Keratinocyte (primary cell): ENCODE data around the gene CDC23. TPM values are rescaled to one million over a fixed set of nuclear protein-coding genes. Genes with fewer than 3 reads are reported as not detected.

Experiments
- DNase-seq: peaks from one replicate; pipeline ENCODE4 v3.0.0-alpha.2; 2011; ENCODE audit warnings: low read depth, missing footprints, low spot score
- FAIRE-seq: peaks from 2 replicates; lab custom pipeline; 2011; peaks lifted over from hg19 to GRCh38; lab: Jason Lieb, UNC
- H2AFZ ChIP-seq: 2 replicates; pipeline ENCODE4 v1.6.0; 2012; ENCODE audit warnings: low read length, control low read depth, inconsistent platforms; ENCODE audit not compliant: control insufficient read depth
- H3K27ac ChIP-seq: 2 replicates; pipeline ENCODE4 v1.5.1; 2011; ENCODE audit warnings: low read length; ENCODE audit not compliant: control insufficient read depth, insufficient read depth
- H3K27me3 ChIP-seq: 3 replicates; pipeline ENCODE4 v1.6.0; 2011; ENCODE audit warnings: low read length; ENCODE audit not compliant: control insufficient read depth, insufficient read depth; ENCODE audit errors: extremely low read depth
- H3K36me3 ChIP-seq, 2 experiments: 2 replicates in 1 of 2; 3 replicates in 1 of 2; pipeline ENCODE4 v1.5.1; 2011; ENCODE audit warnings: low read length in 2 of 2, mild to moderate bottlenecking in 1 of 2; ENCODE audit not compliant: control insufficient read depth in 2 of 2, insufficient read depth in 2 of 2; ENCODE audit errors: extremely low read depth in 1 of 2
- H3K4me1 ChIP-seq: 3 replicates; pipeline ENCODE4 v1.5.1; 2011; ENCODE audit warnings: low read length; ENCODE audit not compliant: control insufficient read depth, insufficient read depth; ENCODE audit errors: extremely low read depth
- H3K4me2 ChIP-seq: 3 replicates; pipeline ENCODE4 v1.6.0; 2011; ENCODE audit warnings: low read depth, low read length; ENCODE audit not compliant: control insufficient read depth, insufficient read depth; ENCODE audit errors: extremely low read depth
- H3K4me3 ChIP-seq, 3 experiments: fragments of 200-600 bp in 1 of 3; sonication (generic) in 1 of 3; 2 replicates in 2 of 3; 3 replicates in 1 of 3; pipeline ENCODE4 v1.5.1; 2011 to 2016; ENCODE audit warnings: low read length in 3 of 3, mild to moderate bottlenecking in 3 of 3, control low read depth in 2 of 3, inconsistent platforms in 1 of 3, low read depth in 1 of 3, mixed read lengths in 1 of 3, mixed run types in 1 of 3, moderate library complexity in 1 of 3; ENCODE audit not compliant: control insufficient read depth in 2 of 3, insufficient read depth in 2 of 3; ENCODE audit errors: extremely low read depth in 1 of 3
- H3K79me2 ChIP-seq: 2 replicates; pipeline ENCODE4 v1.6.0; 2012; ENCODE audit warnings: low read length; ENCODE audit not compliant: control insufficient read depth, insufficient read depth
- H3K9ac ChIP-seq: 3 replicates; pipeline ENCODE4 v1.6.0; 2011; ENCODE audit warnings: low read length; ENCODE audit not compliant: control insufficient read depth, insufficient read depth; ENCODE audit errors: extremely low read depth
- H3K9me1 ChIP-seq: 3 replicates; pipeline ENCODE4 v1.6.0; 2011; ENCODE audit warnings: low read length; ENCODE audit not compliant: control insufficient read depth, insufficient read depth; ENCODE audit errors: extremely low read depth
- H3K9me3 ChIP-seq: 2 replicates; pipeline ENCODE4 v1.5.1; 2012; ENCODE audit warnings: low read depth, low read length; ENCODE audit not compliant: control insufficient read depth
- H4K20me1 ChIP-seq: 3 replicates; pipeline ENCODE4 v1.6.0; 2011; ENCODE audit warnings: low read length; ENCODE audit not compliant: control insufficient read depth, insufficient read depth; ENCODE audit errors: extremely low read depth
- EZH2 ChIP-seq: IDR thresholded peaks from one replicate; pipeline ENCODE4 v1.6.1; 2012; ENCODE audit warnings: inconsistent platforms, mild to moderate bottlenecking, low read length, moderate library complexity
- dilution Hi-C: fragments of 300-500 bp; cut with MboI; formaldehyde crosslinking; loops from one replicate; pipeline ENCODE4 v1.7.0; 2020; ENCODE audit warnings: low sequenced_read_pairs; ENCODE audit not compliant: extremely low pct_ligation_motif_present
- polyA plus RNA-seq, 5 experiments: library from polyadenylated mRNA; depleted of rRNA in 3 of 5; stranded (reverse) in 3 of 5; stranded (forward) in 1 of 5; unstranded in 1 of 5; fragments of >200 nt; gene quantifications; 1 replicate in 1 of 5; 2 replicates in 3 of 5; 3 replicates in 1 of 5; pipeline versions ENCODE4 v1.2.1 to v1.2.3, GENCODE V29; 2011 to 2012; ENCODE audit warnings: missing spikeins in 2 of 5, low read depth in 1 of 5, low replicate concordance in 1 of 5
- TF ChIP-seq, protein P1 (sequence below), 3 experiments: IDR thresholded peaks in 1 of 3; conservative IDR thresholded peaks in 1 of 3; optimal IDR thresholded peaks in 1 of 3; 2 replicates in 2 of 3; 3 replicates in 1 of 3; pipeline versions ENCODE3 to v1.5.1; 2011; ENCODE audit warnings: low read length in 3 of 3, mild to moderate bottlenecking in 3 of 3, moderate library complexity in 2 of 3, control low read depth in 1 of 3, inconsistent platforms in 1 of 3; ENCODE audit not compliant: insufficient read depth in 2 of 3; ENCODE audit errors: extremely low read depth in 1 of 3

The CDC23 gene
- polyA plus RNA-seq, 1 donor (not counting 4 experiments of a cell fraction or from before 2014, with no cell fraction given): 40.2 TPM

DNA sequence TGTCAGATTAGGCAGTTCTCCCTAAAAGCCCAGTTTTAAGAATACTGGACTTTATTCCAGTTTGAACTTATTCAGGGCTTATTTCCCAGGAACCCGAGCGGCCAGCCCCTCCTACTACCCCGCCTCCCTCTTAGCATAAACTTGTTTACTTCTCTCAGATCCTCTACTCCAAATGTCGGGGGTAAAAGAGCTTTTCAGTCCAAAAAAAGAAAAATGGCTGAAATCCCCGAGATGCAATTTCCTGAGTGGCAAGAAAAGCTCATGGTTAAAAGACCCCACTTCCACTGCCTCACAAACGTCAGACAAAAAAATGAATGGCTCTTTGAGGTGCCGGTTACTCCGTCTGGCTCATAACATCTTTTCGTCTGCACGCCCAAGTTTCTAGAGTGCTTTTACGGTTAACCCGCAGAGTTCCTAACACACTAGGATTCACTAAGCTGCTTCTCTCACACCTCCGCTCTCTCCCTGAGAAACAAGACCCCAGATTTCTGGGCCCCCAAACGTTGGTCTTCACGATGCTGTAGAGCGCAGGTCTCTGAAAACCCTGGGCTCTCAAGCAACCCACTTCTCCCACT lies 35.1 kb downstream of the CDC23 start:
- dilution Hi-C loops: no loop called here
- H3K4me2 ChIP-seq: peak overlapping the region; percentile 99
- H4K20me1 ChIP-seq: no peaks in the 10 kb centered on the region
- H3K4me1 ChIP-seq: peaks cover 17% of the 10 kb centered on the region
- H3K36me3 ChIP-seq: peaks cover 0 to 15% of the 10 kb centered on the region in 2 experiments
- FAIRE-seq (no peak), DNase-seq (no peak)
- peak overlapping the region; percentile 98 for H2AFZ ChIP-seq
- no peak for TF ChIP-seq EZH2
- TF ChIP-seq, protein P1, sequence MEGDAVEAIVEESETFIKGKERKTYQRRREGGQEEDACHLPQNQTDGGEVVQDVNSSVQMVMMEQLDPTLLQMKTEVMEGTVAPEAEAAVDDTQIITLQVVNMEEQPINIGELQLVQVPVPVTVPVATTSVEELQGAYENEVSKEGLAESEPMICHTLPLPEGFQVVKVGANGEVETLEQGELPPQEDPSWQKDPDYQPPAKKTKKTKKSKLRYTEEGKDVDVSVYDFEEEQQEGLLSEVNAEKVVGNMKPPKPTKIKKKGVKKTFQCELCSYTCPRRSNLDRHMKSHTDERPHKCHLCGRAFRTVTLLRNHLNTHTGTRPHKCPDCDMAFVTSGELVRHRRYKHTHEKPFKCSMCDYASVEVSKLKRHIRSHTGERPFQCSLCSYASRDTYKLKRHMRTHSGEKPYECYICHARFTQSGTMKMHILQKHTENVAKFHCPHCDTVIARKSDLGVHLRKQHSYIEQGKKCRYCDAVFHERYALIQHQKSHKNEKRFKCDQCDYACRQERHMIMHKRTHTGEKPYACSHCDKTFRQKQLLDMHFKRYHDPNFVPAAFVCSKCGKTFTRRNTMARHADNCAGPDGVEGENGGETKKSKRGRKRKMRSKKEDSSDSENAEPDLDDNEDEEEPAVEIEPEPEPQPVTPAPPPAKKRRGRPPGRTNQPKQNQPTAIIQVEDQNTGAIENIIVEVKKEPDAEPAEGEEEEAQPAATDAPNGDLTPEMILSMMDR (optimal IDR thresholded peaks at IDR 0.05 in 1 of 3, IDR thresholded peaks at IDR 0.05 in 1 of 3, conservative IDR thresholded peaks at IDR 0.05 in 1 of 3; ENCODE audit: extremely low read depth in 1 of 3, insufficient read depth in 2 of 3, low read length in 3 of 3): no peak
- H3K4me3 ChIP-seq: peak overlapping the region; percentile 67 to 98 (median 92)
- no peaks in the 10 kb centered on the region for H3K9me3 ChIP-seq
- H3K27ac ChIP-seq: peak overlapping the region; percentile 95
- H3K79me2 ChIP-seq: peaks cover 32% of the 10 kb centered on the region
- no peaks in the 10 kb centered on the region for H3K9me1 ChIP-seq
- H3K9ac ChIP-seq: peak overlapping the region; percentile 96
- no peaks in the 10 kb centered on the region for H3K27me3 ChIP-seq

DNA sequence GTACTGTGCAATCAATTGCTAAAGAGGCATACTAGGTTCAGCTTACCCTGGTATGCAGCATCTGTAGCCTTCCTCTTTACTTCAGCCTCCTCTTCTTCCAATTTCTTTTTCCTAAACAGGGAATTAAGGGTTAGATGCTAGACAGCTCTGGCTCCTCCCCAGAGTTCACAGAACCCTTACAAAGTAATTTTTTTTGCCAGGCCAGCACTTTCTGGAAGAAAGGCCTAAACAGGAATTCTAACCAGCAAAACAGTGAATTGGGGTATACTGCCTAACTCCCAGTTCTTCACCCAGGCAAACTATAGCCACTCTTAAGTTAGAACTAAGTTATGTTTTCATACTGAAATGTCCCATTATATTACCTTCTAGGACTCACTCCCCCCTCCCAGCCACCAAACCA lies 42.8 kb downstream of the CDC23 start:
- no peak overlapping the region for H3K9ac ChIP-seq
- no peaks in the 10 kb centered on the region for H4K20me1 ChIP-seq
- no peak for TF ChIP-seq EZH2
- TF ChIP-seq, protein P1 (optimal IDR thresholded peaks at IDR 0.05 in 1 of 3, IDR thresholded peaks at IDR 0.05 in 1 of 3, conservative IDR thresholded peaks at IDR 0.05 in 1 of 3; ENCODE audit: extremely low read depth in 1 of 3, insufficient read depth in 2 of 3, low read length in 3 of 3): no peak
- no peak overlapping the region for H3K4me3 ChIP-seq
- no peak overlapping the region for H2AFZ ChIP-seq
- no peak overlapping the region for H3K4me2 ChIP-seq
- H3K36me3 ChIP-seq: peaks cover 21 to 43% of the 10 kb centered on the region in 2 experiments
- no peaks in the 10 kb centered on the region for H3K4me1 ChIP-seq
- H3K9me3 ChIP-seq: no peaks in the 10 kb centered on the region
- H3K79me2 ChIP-seq: peaks cover 1% of the 10 kb centered on the region
- H3K27me3 ChIP-seq: no peaks in the 10 kb centered on the region
- no peaks in the 10 kb centered on the region for H3K9me1 ChIP-seq
- FAIRE-seq (no peak), DNase-seq (no peak)
- no peak overlapping the region for H3K27ac ChIP-seq
- dilution Hi-C loops: no loop called here
